Right renal cortex interstitium (tissue), 3 donors: ENCODE measurements around the gene WNT9A. TPM values are rescaled to one million over a fixed set of nuclear protein-coding genes. Genes with fewer than 3 reads are reported as not detected.

Experiments used
- DNase-seq, 3 donors: peaks; one replicate each; pipeline ENCODE4 v3.0.0-alpha.2; 2013; ENCODE audit warnings: low read depth in 3 of 3, low spot score in 2 of 3
- polyA plus RNA-seq, 3 donors: library from polyadenylated mRNA; unstranded; fragments of 120-200 nt; gene quantifications; one replicate each; pipeline ENCODE4 v1.2.1, GENCODE V29; 2013; ENCODE audit not compliant: insufficient read length in 3 of 3

WNT9A gene
- polyA plus RNA-seq, 3 donors = 1.0 to 1.2 (median 1.1) TPM

DNA sequence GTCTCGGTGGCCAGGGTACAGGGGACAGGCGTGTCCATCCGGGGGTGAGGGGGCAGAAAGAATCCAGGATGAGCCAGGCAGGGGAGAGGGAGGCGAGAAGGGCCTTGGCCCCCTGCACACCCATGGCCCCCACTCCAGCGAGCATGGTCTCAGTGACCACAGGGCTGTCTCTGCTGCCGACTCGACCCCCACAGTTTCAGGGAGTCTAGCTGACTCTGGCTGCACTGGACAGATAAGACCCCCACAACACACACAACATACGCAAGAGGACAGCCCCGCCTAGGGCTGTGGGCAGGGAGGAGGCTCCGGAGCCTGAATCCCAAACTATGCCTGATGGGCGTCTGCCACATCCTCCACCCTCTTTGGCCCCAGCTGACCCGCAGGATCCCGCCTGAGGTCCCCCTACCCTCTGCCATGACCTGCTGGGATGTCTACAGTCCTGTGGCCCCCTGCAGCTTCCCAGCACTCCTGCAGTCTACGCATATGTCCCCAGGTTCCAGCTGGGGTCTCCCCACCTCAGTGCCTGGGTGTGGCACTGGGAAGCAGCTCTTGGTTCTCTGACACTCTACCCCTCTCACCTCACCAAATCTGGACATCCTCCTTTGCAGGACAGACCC lies 22.0 kb downstream of the WNT9A start:
- no peak for DNase-seq

DNA sequence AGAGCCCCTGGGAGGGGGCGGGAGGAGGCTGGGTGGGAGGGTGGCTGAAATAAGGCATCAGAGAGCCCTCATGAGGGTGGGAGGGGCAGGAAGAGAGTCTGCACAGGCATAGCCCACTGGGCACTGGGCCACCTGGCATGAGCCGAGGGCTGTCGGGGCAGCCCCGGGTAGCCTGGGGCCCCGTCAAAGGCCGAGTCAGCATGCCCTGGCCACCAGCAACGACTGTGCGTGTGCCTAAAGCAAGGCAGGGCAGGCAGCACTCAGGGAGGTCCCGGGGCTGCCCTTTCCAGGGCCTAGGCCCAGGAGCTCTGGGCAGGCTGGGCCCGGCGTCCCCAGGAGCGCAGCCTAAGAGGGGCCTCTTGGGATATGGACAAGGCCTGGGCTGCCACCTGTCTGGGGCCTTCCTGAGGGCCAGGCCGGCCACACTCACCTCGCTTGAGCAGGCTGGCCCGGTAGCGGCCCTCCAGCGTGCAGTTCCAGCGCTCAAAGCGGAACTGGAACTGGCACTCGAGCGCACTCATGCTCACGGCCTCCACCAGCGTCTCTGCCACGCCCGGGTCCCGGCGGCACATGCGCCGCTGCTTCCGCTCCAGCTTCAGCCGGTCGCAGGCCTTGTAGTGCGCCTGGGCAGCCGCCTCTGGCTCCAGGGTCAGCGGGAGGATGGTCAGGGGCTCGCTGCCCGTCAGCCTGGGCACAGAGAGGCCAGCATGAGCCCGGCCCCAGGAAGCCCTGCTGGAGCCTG lies 22.7 kb downstream of the WNT9A start:
- DNase-seq = no peak

DNA sequence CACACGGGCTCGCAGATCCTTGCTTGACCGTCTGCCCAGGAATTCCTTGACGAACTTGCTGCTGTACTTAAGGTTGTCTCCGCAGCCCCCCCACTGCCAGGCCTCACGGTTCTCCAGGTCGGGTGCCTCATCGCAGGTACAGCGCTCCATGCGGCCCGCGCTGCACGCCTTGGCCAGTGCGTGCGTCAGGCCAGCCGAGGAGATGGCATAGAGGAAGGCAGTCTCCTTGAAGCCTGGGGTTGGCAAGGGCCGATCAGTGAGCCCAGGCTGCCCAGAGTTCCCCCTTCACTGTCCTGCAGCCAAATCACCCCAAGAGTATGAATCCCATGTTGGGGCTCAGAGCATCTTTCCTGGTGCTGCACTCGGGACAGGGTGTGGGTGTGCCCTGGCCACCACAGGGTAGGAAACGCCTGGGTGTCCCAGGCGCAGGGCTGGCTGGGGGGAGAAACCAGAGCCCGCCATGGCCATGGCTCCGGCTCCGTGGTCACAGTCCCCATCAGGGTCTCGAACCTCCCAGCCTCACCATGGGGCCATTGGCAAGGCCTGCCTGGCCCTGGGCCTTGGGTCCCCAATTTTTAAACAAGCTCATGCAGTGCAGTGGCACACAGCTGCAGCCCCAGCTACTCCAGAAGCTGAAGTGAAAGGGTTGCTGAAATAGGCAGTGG lies 23.4 kb downstream of the WNT9A start:
- DNase-seq = no peak

DNA sequence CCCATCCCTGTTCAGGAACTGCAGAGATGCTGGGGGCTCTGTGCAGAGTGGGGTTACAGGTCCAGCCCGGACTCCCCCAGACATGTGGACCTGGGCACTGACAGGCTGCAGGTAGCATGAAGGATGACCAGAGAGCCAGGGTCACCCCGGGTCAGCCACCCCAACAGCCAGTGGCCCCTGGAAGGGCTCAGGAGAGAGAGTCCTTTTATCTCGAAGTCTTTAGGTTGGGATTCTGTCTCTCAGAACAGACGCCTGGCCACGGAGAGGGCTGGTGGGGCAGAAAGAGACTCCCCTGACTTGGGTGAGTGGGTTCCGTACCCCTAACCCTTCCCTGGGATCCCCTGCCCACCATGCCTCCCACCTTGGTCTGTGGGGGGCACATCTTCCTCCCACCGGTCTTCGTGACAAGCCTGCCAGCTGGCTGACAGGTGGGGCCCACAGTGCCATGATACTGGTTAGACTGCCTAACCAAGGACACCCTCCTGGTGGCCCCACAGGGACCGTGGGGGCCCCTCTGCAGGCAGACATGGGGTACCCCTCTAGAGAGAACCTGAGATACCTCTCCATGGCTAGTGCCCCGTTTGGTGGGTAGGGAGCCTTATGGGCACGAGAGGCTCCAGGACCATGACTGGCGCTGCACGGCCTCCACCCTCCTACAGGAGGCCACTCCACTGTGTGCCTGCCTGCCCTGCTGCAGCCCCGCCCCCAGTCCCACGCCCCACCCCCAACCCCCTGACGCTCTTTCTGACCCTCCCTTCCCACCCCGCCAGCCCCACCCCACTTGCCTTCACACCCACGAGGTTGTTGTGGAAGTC lies 24.2 kb downstream of the WNT9A start:
- no peak for DNase-seq

DNA sequence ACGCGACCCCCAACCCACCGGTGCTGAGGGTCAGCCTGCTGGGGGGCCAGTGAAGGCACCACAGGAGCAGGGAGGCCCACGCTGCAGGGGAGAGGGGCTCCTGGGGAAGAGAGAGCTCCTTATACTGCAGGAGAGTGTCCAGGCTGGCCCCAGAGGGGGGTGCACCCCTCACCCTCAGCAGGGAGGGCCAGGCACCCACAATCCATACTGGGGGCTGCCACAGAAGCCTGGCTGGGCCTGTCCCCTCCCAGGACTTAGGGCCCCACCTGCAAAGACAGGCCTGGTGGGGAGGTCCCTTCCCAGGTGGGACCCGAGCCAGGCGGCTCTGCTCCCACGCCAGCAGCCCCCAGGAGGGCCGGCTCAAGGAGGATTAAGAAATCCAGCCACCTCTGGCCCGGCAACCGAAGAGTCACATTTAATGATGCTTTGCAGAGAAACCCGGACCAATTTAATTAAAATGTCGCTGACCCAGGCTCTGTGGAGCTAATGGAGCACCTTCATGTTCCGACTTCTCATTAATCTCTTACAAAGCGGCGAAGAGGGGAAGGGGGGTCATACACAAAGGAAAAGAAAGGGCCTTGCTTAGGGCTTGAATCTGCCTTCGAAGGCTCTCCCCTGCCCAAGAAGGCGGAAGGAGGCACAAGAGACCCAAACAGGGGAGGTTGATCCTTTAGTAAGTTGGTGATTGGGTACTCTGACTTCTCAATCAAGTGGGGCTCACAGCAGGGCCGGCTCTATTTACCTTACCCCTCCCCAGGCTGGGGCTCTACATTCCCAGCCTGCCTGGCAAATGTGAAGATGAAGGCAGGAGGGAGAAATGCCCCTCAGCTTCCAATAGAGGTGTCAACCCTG lies 25.0 kb downstream of the WNT9A start:
- DNase-seq = no peak

DNA sequence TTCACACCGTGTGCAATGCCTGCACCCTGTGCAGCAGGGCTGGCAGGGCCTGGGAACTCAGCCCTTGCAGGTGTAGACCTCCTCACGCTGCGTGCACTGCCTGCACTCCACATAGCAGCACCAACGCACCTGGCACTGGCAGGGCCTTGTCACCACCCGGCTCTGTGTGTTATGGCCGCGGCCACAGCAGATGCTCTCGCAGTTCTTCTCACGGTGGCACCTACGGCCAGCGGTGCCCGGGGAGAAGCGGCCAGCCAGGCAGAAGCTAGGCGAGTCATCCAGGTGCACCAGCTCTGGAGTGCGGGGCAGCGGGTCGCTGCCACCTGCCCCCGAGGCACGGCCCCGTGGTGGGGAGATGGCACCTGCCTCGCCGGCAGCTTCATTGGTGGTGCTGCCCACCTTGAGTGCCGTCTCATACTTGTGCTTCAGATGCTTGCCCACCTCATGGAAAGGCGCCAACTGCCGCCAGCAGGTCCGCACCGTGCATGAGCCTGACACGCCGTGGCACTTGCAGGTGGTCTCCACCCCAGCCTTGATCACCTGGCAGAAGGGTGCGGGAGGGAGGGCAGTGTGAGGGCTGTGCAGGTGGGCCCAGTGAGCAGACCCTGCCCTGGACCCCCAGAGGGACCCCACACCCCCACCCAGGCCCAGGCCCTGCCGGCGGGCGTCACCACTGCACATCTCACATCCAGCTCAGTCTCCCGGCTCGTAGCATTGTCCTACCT lies 26.1 kb downstream of the WNT9A start:
- DNase-seq = no peak

DNA sequence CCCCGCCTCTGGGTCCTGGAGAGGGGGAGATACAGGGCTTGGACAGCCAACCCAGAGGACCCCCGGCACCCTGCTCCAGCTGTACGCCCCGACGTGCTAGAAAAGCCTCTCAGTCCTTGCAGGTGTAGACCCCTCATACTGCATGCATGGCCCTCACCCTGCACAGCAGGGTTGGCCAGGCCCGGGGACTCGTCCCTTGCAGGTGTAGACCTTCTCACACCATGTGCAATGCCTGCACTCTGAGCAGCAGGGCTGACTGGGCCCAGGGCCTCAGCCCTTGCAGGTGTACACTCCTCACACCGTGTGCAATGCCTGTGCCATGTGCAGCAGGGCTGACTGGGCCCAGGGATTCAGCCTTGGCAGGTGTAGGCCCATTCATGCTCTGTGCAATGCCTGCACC lies 26.8 kb downstream of the WNT9A start:
- no peak for DNase-seq

DNA sequence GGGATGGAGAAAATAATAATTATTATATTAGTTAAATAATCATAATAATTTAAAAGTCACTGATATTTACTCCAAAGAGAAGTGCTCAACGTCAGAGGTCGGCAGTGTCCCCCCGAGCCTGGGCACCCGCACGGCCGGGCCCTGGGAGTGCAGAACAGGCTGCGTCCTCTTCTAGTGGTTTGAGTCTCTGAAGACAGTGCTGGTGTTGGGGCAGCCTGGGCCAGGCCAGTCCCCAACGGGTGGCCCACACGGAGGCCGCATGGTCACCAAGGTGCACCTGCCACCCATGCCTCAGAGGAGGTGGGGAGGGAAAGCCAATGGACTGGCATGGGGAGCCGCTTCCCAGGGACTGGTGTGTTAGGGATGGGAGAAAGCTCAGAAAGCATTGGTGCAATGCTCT lies 27.3 kb downstream of the WNT9A start:
- no peak for DNase-seq

DNA sequence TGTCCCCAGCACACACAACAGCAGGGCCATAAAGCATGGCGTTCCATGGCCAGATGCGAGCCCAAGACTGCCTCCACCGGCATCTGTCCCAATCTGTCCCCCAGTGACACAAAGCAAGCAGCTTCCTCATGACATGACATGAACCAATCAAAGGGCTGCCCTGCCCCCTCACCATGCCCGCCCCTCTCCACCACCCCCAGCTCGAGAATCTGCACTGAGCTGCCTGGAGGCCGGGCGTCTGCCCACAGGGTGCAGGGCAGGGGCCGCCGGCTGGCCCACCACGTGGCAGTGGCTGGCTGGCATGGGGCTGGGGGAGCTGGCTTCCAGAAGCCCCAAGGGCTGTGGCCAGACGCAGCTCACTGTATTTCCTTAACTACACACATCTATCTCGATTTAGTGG lies 27.8 kb downstream of the WNT9A start:
- DNase-seq = no peak

DNA sequence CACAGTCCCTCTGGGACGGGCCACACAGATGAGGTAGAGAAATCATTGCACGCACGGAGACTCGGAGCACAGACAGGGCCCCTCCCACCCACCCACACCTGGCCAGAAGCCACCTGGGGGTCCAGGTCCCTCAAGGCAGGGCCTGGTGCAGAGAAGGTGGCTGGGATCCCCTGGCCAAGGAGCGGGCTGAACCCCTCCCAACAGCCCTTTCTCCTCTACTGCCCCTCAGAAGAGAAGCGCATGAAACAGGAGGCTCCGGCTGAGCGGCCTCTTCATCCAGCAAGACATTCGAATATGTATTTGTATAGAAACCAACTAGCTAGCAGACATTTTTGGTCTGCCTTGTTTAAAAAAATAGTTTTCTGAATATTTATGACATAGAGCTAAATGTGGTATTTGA lies 29.0 kb downstream of the WNT9A start:
- DNase-seq = no peak

DNA sequence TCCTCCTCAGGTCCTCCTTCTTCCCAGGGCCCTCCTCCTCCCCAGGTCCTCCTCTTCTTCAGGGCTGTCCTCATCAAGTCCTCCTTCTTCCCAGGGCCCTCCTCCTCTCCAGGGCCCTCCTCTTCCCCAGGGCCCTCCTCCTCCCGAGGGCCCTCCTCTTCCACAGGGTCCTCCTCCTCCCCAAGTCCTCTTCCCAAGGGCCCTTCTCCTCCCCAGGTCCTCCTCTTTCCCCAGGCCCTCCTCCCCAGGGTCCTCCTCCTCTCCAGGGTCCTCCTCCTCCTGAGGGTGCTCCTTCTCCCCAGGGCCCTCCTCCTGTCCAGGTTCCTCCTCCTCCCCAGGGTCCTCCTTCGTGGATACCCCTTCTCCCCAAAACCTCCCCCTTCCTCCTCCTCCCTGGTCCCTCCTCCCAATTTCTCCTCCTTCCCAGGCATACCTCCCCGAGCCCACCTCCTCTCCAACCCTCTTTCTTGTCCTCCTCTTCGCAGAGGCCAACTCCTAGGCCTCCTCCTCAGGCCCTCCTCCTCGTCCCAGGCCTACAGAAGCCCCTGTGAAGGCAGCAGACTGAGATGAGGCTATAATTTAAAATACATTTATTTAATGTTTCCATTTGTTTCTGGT lies 29.5 kb downstream of the WNT9A start:
- DNase-seq = no peak

DNA sequence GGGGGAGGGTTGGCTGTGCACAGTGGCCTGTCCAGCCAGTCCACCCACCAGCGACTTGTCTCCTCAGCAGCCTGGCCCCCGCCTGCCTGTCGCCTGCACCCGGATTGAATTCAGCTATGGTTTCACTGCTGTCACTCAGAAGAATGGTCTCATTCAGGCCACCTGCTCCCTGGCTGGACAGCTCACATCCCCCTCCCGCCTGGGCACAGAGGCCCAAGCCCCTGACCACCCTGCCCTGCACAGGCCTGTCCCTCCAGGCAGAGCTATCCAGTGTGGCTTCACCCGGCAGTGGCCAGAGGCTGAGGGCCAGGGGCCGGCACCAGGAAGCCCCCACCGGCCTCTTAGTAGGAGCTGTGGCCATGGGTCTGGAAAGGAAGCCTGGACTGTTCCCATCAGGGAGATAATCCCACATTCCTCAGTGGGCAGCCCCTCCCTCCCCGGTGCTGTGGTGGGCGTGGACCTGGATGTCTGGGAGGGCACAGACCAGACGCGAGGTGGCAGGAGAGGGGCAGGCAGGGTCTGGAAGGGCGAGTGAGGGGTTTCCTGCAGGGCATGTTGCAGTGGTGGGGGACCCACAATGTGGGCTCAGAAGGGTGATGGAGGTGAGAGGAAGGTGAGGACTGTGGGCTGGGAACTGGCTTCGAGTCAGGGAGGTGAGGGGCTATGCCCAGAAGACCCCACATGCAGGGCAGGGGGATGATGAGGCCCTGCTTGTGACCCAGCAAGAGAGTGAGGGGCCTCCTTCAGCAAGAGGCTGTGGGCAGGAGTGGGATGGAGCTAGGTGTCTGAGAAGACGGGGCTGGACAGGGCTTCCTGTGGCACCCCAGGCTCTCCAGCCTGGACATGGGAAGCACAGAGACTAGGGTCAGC lies 30.4 kb downstream of the WNT9A start:
- no peak for DNase-seq

DNA sequence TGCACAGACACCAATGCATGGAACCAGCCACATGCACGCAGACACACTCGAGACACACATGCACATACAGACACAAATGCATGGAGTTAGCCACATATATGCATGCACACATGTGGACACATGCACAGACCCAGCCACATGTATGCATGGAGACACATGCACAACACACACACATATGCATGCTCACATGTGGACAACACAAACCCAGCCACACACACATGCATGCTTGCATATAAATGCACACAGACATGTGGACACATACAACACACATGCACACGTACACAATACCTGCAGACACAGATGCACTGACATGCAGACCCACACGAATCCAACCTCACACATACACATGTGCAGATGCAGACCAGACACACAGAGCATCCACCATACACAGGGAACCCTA lies 31.1 kb downstream of the WNT9A start:
- DNase-seq = no peak

DNA sequence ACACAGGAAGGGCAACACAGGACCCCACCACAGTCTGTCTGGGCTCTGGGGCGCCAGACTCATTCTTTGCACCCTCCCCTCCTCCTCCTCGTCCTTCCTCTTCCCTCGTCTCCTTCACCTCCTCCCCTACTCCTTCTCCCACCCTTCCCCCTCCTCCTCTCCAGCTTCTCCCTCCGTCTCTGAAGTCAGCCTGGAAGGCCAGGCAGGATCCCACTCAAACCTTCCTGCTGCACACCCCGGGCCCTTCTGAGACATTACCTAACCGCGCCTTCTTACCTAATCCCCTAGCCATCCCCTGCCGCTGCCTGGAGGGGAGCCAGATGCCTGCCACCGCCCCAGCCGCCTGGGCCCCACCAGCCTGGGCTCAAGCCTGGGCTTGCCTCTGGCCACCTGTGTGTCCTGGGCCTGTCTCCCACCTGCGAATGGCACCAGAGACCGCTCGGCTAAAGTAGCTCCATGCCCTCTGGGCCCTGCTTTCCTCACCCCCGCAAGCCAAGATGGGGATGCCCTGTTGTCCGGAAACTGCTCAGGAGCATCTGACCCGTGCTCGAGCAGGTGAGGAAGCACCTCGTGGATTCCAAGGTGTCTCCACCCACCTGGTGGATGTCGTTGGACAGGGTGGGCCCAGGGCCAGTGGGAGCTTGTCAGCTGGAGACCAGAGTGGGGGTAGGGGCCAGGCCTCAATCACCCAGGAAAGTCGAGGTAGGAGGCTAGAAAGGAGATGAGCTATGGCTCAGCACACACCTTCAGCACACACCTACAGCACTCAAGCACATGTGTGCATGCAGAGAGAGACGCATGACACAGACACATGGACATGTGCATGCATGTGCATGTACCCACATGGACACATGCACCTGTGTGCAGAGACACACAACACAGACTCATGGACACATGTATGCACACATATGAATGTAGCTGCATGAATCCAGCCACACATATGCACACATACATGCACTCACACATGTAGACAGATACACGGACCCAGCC lies 31.9 kb downstream of the WNT9A start:
- DNase-seq = no peak

DNA sequence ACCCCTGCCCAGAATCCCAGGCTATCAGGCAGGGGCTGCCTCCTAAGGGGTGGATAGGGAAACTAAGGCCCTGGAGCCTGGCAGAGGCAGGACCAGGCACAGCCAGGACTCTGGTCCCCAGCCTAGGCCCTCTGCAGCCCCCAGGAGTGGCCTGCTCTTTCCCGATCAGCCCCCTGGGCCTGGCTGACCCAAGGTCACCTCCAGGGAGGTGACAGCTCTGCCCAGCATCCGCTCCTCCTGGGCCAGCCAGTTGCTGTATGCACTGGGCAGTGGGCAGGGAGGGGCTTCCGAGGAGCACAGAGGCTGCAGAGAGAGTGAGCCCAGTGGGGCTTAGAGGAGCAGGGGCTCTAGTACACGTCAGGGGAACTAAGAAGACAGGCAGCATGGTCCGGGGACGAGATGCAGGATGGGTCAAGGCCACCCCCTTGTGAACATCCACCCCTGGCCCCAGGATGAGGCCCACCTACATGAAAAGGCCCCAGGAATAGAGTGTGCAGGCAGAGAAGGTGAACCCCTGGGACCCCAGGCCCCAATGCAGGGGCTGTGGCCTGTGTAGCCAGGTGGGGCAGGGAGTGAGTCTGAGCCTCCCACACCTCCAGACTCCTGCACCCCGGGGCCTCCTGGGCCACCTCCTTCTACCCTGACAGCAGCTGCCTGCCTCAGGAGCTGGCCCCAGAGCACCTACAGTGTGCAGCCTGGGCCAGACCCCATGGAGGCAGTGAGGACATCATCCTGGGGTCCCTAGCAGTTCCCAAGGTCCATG lies 32.8 kb downstream of the WNT9A start:
- DNase-seq = no peak
